Left hindlimb (tissue), 1 donor: Measurements from ENCODE around the gene ZNF276.
A peak's percentile ranks its signal among the peaks of the same experiment; 100 is the strongest.

Experiments used
- DNase-seq: peaks from one replicate; pipeline ENCODE4 v3.0.0-alpha.2; 2018

The ZNF276 gene

DNA sequence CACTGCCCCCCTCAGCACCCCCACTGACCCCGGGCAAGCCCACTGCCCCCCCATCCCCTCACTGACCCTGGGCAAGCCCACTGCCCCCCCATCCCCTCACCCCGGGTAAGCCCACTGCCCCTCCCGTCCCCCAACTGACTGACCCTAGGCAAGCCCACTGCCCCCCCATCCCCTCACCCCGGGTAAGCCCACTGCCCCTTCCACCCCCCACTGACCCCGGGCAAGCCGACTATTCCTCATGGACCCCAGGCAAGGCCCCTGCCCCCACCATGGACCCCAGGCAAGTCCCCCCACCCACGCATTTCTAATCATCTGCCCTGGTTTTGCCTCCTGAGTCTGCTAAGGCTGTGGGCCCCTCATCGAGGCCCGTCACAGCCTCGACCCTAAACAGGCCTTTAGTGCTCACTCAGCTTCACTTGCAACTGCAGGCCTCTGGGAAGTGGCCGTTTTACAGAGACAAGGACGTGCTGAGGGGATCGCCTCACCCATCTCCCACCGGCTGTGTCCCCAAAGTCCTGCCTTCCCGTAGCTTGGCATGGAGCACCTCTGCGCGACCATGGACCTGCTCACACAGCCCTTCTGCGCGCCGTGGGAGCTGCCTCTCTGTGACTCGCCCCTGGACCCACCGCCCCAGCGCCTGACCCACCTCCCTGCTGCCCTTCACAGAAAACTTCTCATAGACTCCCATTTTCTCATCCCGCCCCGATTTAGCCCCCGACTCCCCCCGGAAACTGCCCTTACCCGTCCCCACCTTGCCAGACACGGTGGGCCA, 4.2 kb upstream of the ZNF276 start:
- DNase-seq = no peak

- DNase-seq = no peak
Observed at GRCh38 chr16:89717688-89718505, 3.4 kb upstream of the ZNF276 start.

- DNase-seq = no peak
Observed at GRCh38 chr16:89720551-89720812, 855 bp upstream of the ZNF276 start.

DNA sequence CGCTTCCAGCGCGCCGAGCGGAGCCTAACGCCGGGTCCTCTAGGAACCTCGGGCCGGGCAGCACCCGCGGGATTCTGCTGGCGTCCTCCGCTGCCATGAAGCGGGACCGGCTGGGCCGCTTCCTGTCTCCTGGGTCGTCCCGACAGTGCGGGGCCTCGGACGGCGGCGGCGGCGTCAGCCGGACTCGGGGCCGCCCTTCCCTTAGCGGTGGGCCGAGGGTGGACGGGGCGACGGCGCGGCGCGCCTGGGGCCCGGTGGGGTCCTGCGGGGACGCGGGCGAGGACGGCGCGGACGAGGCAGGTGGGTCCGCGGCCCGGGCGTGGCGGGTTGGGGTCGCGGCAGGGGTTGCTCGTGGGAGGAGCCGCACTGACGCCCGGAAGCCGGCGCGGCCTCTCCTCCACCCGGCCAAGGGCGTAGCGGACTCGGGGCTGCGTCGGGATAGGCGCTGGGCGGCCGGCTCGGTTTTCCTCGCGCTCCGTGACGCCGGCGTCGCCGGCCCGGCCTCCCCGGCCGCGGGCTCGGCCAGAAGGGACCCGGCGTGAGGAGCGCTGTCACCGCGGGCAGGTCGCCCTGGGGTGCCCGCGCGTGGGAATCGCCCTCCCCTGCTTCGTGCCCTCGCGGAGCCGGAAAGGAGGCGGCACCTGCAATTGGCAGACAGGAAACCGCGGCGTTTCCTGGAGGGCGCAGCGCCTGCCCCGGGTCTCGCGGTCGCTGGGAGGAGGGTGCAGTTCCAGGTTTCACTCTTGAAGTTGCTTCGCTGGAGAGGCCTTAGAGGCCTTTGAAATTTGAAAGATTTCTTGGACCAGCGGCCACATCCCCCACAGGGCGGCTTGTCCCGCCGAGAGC, 432 bp downstream of the ZNF276 start:
- DNase-seq = peak; percentile 86

DNA sequence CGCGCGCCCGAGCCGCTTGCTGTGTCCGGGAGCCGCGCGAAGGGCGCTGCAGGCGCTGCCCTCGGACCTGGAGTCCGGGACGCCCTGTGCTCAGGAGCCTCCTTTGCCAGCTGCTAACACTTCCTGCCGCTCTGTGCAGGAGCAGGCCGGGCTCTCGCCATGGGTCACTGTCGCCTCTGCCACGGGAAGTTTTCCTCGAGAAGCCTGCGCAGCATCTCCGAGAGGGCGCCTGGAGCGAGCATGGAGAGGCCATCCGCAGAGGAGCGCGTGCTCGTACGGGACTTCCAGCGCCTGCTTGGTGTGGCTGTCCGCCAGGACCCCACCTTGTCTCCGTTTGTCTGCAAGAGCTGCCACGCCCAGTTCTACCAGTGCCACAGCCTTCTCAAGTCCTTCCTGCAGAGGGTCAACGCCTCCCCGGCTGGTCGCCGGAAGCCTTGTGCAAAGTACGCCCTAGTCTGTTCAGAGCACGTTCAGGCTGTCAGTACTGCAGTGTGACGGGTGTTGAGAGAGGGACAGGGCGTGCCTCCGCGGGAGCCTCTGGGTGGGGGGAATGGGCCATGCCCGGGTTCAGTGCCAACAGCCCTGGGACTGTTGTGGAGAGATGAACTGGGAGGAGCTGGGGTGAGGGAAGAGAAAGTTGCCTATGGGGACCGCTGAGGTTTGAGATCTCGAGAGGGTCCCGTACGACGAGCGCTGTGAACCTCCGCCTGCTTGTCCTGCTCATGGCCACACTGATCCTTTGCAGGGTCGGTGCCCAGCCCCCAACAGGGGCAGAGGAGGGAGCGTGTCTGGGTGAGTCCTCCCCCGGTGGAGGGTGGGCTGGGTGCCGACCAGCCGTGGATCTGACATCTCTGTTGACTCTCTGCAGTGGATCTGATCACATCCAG, 1.3 kb downstream of the ZNF276 start:
- peak; percentile 55 for DNase-seq

- peak; percentile 55 for DNase-seq
Observed at GRCh38 chr16:89723279-89724250, 2.2 kb downstream of the ZNF276 start.

- DNase-seq = no peak
Observed at GRCh38 chr16:89727406-89728120, 6.2 kb downstream of the ZNF276 start.

DNA sequence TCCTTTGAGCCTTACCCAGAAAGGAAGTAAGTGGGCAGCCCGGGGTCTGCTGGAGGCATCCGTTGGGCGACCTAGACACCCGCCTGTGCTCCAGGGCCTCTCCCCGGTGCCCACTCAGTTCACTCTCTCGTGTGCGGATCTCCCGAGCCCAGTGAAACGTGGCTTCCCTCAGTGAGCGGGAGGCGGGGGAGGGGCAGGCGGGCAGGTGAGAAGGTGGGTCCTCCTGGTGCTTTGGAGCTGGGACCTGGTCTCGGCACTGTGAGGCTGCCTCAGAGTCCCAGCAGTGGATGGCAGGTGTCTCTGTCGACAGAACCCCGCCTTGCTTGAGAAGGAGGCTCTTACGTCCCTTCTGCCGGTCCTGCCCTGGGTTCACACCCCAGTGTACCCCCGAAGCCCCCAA, 8.0 kb downstream of the ZNF276 start:
- DNase-seq = no peak

GRCh38 chr16:89729863-89730593, 8.7 kb downstream of the ZNF276 start:
- DNase-seq = no peak

DNA sequence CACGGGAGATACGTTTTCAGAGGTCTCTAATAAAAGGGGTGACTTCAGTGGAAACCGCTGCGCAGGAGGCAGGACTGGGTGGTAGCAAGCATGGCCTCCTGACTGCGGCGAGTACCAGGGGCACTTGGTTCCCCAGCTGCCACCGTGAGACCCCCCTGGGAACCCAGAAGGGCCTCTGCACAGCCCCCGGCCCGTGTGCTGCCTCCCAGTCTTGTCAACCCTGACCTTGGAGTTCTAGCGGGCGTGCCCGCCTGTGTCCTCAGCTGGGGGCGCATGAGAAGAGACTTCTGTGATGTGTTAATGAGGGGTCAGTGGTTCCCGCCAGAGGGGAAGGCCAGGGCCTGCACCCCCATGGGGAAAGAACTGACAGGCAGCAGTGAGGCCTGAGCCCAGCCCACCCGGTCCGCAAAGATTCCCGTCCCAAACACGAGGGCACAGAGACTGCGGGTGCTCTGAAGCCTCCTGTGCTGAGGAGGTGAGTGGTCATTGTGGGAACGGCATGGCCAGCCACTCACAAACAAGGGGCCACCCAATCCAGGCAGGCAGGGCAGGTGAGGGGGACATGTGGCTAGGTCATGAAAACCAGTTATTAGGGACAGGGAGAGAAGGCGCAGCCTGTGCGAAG, 9.4 kb downstream of the ZNF276 start:
- DNase-seq = no peak

DNA sequence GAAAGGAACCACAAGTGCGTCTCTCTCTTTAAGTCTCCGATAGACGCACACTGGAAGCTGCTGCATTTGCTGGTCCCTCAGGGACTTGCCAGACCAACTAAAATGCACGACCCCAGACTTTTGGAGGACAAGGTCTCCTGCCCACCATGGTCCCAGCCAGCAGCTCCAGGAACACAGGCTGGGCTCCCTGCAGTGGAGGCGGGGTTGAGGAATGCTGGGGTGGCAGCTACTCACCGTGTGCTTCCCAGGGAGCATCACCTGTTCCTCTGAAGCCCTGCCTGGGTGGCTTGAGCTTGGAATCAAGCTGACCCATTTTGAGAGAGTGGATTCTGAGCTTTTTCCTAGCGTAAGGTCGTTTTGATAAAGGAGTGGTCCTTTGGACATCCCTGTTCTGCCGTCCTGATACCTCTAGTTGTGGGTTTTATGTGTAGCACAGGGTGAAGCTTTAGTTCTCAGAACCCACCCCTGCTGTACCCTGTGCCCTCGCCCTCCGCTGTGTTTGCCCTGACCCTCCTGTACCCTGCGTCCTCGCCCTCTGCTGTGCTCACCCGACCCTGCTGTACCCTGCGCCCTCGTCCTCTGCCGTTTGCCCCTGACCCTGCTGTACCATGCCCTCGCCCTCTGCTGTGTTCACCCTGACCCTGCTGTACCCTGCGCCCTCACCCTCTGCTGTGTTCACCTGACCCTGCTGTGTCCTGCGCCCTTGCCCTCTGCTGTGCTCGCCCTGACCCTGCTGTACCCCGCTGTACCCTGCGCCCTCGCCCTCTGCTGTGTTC, 11.0 kb downstream of the ZNF276 start:
- DNase-seq = no peak

- no peak for DNase-seq
Observed at GRCh38 chr16:89732918-89733242, 11.5 kb downstream of the ZNF276 start.

GRCh38 chr16:89733322-89733721, 12.0 kb downstream of the ZNF276 start:
- no peak for DNase-seq

DNA sequence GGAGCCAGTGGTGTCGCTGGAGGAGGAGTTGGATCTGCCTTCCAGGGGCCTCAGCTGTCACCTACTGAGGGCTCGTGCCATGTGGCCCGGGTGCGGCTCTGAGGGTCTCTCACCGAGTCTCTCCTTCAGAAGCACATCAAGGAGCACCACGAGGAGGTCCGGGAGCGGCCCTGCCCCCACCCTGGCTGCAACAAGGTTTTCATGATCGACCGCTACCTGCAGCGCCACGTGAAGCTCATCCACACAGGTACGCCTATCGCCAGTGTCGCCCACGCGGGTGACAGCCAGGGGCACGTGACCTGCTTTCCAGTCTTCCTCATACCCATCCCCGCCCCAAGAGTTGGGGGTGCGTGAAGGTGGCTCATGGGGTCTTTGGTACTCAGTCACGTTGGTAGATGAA, 12.5 kb downstream of the ZNF276 start:
- DNase-seq = no peak

- no peak for DNase-seq
Observed at GRCh38 chr16:89736554-89736953, 15.2 kb downstream of the ZNF276 start.

DNA sequence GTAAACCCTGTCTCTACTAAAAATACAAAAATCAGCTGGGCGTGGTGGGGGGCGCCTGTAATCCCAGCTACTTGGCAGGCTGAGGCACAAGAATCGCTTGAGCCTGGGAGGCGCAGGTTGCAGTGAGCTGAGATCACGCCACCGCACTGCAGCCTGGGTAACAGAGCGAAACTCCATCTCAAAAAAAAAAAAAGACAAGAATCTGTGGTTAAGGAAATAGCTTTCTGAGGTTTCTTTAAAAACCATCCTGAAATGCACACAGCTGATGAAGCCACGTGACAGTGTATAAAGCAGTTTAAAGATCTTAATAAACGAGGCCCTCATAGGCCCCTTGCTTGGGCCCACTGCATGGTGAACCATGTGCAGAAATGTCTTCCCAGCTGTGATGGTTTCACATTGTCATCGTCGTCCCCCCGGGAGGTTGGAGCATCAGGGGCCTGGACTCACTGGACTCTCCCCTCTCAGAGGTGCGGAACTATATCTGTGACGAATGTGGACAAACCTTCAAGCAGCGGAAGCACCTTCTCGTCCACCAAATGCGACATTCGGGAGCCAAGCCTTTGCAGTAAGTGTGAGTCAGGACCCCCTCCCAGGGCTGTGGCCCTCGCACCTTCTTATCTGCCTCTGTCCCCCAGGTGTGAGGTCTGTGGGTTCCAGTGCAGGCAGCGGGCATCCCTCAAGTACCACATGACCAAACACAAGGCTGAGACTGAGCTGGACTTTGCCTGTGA, 16.2 kb downstream of the ZNF276 start:
- DNase-seq = no peak

DNA sequence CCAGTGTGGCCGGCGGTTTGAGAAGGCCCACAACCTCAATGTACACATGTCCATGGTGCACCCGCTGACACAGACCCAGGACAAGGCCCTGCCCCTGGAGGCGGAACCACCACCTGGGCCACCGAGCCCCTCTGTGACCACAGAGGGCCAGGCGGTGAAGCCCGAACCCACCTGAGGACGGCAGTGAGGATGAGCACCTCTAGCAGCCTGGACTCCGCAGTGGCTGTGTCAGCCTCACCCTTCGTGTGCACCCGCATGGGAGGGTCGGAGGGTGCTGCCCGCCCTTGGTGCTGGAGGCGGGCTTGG, 16.7 kb downstream of the ZNF276 start:
- DNase-seq = no peak
